H54 (cell line): ENCODE results near the gene DENND4A.

Experiments
- DNase-seq: peaks from one replicate; pipeline ENCODE4 v3.0.0; 2011; ENCODE audit warnings: low spot score, mixed read lengths; ENCODE audit not compliant: insufficient read length
- FAIRE-seq: peaks from 3 replicates; lab custom pipeline; 2011; peaks lifted over from hg19 to GRCh38; lab: Jason Lieb, UNC
- POLR2A ChIP-seq: IDR thresholded peaks from 2 replicates; pipeline ENCODE4 v1.6.1; 2011; ENCODE audit warnings: low read depth, mild to moderate bottlenecking, low read length

DENND4A gene

DNA sequence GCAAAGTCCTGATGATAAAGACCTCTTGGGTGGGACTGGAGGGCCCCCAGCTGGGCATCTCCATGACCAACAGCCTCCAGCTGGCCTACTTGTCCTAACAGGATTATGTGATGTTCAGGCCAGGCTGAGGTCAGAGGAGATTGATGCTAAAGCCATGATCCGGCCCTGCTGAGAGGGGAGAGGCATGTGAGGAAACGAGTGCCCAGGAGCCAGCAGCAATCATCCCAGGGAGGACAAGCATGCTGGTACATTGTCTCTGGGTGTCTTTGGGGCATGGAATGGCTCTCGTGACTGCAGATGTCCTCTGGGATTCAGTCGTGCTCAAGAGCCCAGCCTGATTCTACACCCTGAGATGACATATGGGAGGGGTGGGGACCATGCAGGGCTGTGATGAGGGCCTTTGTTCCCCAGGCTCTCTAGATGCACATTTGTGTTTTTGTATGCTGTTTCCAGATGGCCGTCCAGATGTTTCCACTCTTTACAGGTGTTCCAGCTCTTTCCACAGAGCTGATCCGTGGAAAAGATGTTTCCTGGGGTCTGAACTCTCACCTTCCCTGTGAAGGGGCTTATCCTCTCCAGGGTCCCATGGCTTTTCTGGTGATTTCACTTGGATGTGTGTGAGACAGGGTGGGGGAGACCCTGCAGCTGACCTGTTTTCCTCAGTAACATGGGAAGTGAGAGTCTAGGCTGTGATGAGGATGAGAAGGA is 150.2 kb downstream of the DENND4A start:
- FAIRE-seq (no peak), DNase-seq (no peak)
- TF ChIP-seq POLR2A = no peak

DNA sequence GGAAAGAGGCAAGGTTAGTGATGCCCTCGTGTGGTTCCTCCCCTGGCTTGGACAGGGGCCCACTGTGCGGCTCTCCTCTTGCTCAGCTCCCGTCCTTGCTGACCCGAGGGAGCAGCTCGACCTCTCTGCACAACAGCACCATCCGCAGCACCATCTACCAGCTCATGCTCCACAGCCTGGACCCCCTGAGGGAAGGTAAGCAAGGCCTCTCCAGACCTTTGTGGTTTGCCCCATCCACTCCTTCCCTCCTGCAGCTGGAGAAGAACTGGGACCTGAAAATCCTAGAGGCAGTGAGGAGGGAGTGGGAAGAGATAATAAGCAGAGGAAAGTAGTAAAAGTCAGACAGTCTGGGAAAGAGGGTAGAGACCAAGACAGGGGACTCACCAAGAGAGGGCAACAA is 152.6 kb downstream of the DENND4A start:
- FAIRE-seq (no peak), DNase-seq (no peak)
- no peak for TF ChIP-seq POLR2A

GRCh38 chr15:65638681-65639089 is 153.4 kb downstream of the DENND4A start:
- FAIRE-seq = no peak
- TF ChIP-seq POLR2A = no peak
- DNase-seq = peak; percentile 55

DNA sequence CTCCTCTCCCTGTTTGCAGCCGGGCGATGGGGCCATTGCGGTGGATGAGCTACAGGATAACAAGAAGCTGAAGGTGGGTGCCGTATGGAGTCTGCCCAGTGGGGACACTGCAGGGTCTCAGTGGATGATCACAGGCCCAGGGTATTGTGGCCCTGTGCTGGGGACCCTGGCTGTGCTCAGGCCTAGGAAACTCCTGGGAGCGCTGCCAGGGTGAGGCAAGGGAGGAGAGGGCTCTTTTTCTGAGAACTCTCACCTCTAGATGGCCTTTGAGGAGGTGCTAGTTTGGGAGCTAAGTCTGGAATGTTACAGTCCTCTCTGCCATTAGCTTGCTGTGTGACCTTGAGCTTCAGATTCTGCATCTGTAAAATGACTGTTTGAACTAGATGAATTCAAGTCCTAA is 154.0 kb downstream of the DENND4A start:
- no peak for TF ChIP-seq POLR2A

DNA sequence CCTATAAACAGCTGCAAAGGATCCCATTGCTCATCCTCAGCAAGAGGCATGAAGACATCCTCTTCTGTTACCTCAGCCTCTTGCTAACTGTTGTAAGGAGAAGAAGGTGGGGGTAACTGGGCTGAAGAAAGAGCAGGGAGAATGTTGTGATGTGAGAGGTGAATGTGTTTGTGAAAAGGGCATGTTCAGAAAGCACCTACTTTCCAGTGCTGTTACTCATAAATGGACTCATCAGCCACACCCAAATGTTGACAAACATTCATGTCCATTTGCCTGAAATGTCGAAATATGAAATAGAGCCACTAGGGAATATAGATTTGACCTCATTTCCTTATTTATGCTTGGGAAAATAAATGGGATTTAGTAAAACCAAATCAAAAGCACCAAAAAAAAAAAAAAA is 157.7 kb downstream of the DENND4A start:
- FAIRE-seq (no peak), DNase-seq (no peak)
- no peak for TF ChIP-seq POLR2A

More for the DNA sequence above, 154.0 kb downstream of the DENND4A start:
- no peak for DNase-seq
- FAIRE-seq = no peak

GRCh38 chr15:65633752-65634151 is 158.3 kb downstream of the DENND4A start:
- no peak for DNase-seq
- FAIRE-seq = no peak
- TF ChIP-seq POLR2A = no peak

GRCh38 chr15:65632780-65633375 is 159.2 kb downstream of the DENND4A start:
- no peak for TF ChIP-seq POLR2A
- no peak for FAIRE-seq

DNA sequence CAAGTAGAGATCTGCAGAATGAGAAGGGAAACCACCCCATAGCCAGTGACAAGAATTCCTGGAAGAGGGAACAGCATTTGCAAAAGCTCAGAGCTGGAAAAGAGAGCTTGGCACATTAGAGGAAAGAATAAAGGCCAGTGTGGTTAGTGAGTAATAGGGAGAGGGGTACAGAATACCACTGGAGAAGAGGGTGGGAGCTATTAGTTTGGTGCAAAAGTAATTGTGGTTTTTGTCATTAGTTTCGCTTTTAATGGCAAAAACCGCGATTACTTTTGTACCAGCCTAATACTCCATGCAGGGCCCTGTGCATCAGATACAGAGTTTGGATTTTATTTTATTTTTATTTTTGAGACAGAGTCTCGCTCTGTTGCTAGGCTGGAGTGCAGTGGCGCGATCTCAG is 160.6 kb downstream of the DENND4A start:
- no peak for TF ChIP-seq POLR2A
- DNase-seq (no peak), FAIRE-seq (no peak)

More at GRCh38 chr15:65632780-65633375, 159.2 kb downstream of the DENND4A start:
- DNase-seq = no peak

GRCh38 chr15:65630760-65631159 is 161.3 kb downstream of the DENND4A start:
- TF ChIP-seq POLR2A = no peak
- no peak for FAIRE-seq
- DNase-seq = no peak

DNA sequence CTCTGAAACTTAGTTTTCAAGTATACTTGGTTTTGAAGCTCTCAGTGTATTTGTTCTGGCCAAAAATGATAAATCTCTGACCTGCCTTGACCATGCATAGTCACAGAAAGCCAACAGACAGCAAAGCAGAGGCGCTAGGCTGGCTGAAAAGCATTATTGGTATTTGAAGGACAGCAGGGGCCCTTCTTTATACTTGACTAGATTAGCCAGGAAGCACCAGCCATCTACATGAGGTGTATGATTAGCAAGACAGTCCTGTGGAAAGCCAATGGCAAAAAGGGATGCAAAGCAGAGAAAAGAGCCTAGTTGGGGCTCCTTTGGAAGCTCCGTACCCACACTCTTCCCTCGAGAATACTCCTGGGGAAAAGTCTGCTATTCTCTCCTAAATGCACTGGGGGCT is 162.5 kb downstream of the DENND4A start:
- no peak for DNase-seq
- FAIRE-seq = no peak
- no peak for TF ChIP-seq POLR2A

DNA sequence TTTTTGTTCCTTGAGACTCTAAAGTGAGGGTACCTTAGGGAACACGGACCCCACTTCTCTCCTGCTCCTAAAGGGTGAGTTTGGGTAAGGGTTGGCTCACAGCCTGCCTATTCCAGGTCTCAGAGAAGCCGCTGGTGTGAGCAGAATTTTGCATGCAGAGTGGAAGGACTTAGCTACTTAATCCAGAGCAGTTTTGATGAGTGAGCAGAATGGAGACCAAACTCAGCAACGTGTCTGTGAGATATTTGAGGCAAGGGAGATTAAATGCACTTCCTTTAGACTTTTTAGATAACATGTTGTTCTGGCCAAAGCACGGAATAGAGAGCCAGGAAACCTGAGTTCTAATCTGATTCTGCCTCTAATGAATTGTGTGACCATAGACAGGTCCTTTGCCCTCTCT is 165.2 kb downstream of the DENND4A start:
- FAIRE-seq (no peak), DNase-seq (no peak)
- TF ChIP-seq POLR2A = no peak

- FAIRE-seq = no peak
- no peak for TF ChIP-seq POLR2A
- DNase-seq = no peak
Observed at GRCh38 chr15:65623103-65623502, 169.0 kb downstream of the DENND4A start.

- FAIRE-seq (no peak), DNase-seq (no peak)
- no peak for TF ChIP-seq POLR2A
Observed at GRCh38 chr15:65621638-65622037, 170.5 kb downstream of the DENND4A start, which contains the start of gene SLC24A1. SLC24A1 (plus strand) TSS chr15:65621938; CDS start chr15:65624081, 2,143 bp downstream.

DNA sequence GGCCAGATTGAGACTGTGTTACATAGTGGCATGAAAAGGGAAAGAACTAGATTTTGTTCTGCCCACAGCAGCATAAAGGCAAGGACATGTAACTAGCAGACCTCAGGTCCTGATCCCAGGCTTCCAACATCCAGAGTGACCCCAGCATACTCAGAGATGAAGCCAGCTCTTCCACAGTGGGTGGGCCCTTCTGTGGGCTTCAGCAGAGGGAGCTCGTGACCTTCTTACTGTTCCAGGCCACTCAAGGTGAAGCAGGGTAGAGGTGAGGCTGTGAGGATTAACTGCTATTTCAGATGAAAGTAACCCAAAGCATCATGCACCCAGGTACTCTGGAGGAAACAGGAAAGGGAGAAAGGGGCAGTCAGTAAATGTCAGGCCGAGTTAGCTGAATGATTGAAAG is 171.3 kb downstream of the DENND4A start:
- no peak for TF ChIP-seq POLR2A
- FAIRE-seq = no peak
- DNase-seq = no peak
